Body of pancreas (tissue), 4 donors: Measurements from ENCODE around the gene SORT1. TPM values are rescaled to one million over a fixed set of nuclear protein-coding genes. Genes with fewer than 3 reads are reported as not detected.

Experiments
- ATAC-seq: fragments of 150-250 bp; one replicate; pipeline ENCODE4 v1.9.1; 2016
- DNase-seq, 4 donors: peaks; one replicate each; pipeline ENCODE4 v3.0.0-alpha.2; 2019
- H3K27ac ChIP-seq, 4 donors: fragments of 200-600 bp; sonication (generic); 1 replicate in 3 of 4; 2 replicates in 1 of 4; pipeline versions ENCODE4 v1.5.1 to v1.6.1; 2016 to 2019; ENCODE audit warnings: mild to moderate bottlenecking in 1 of 4, mixed read lengths in 1 of 4, moderate library complexity in 1 of 4
- H3K27me3 ChIP-seq, 2 donors: fragments of 200-600 bp; sonication (generic); one replicate each; pipeline ENCODE4 v1.6.0; 2016; ENCODE audit warnings: mild to moderate bottlenecking in 1 of 2
- H3K36me3 ChIP-seq, 2 donors: fragments of 200-600 bp; sonication (generic); replicated peaks in 1 of 2; 2 replicates each; pipeline ENCODE4 v1.5.1; 2016; ENCODE audit warnings: low read depth in 2 of 2; ENCODE audit not compliant: insufficient read depth in 1 of 2
- H3K4me1 ChIP-seq: fragments of 200-600 bp; sonication (generic); one replicate; pipeline ENCODE4 v1.6.0; 2016
- H3K4me3 ChIP-seq, 2 donors: fragments of 200-600 bp; sonication (generic); 1 replicate in 1 of 2; 2 replicates in 1 of 2; pipeline ENCODE4 v1.5.1; 2016 to 2019
- H3K9me3 ChIP-seq, 3 donors: fragments of 200-600 bp; sonication (generic); 1 replicate in 2 of 3; 2 replicates in 1 of 3; pipeline ENCODE4 v1.5.1; 2016
- CTCF ChIP-seq, 7 experiments: fragments of 450-650 bp in 4 of 7; fragments of 200-600 bp in 3 of 7; sonication (generic) in 3 of 7; IDR thresholded peaks; one replicate each; pipeline ENCODE4 v1.5.1; 2016 to 2019; ENCODE audit warnings: antibody characterized with exemption in 7 of 7
- POLR2A ChIP-seq, 3 donors: fragments of 450-650 bp; IDR thresholded peaks; one replicate each; pipeline ENCODE4 v1.6.1; 2016; ENCODE audit warnings: antibody characterized with exemption in 3 of 3, mild to moderate bottlenecking in 2 of 3
- WGBS, 2 donors: methylation state at CpG; one replicate each; pipeline ENCODE4 v1.1.5; 2017; 5-methylcytosine and 5-hydroxymethylcytosine counted together
- intact Hi-C: fragments of 100-400 bp; cut with DNase I; formaldehyde crosslinking; loops from one replicate; pipeline ENCODE4 v1.15.1; 2023
- total RNA-seq, 2 donors: library from RNA; depleted of rRNA; stranded (reverse); fragments of >200 nt; gene quantifications; one replicate each; pipeline ENCODE4 v1.1.0, GENCODE V29; 2016

The SORT1 gene
- total RNA-seq, 2 donors from 2014 or later = 23.6 to 24.7 TPM

DNA sequence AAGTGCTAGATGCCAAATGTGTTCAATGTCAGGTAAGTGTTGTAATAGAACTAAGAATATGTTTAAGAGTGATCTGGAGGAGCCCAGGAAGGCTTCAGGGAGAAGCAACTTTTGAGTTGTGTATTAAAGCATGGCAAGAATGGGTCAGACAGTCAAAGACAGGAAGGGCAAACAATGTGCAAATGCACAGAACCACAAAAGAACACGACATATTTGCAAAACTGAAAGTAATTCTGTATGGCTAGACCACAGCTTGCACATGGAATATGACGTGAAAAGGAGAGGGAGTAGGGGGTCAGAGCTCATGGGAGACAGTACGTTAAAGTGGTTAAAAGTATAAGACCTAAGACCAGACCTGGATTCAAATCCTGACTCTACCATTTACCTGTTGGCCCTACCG, 7.1 kb upstream of the SORT1 start:
- intact Hi-C loops = loop anchor here (5.0 kb wide), 1 partner anchor 128 kb away; no protein-coding TSS in a partner anchor
- no peak overlapping the region for H3K27ac ChIP-seq
- H3K4me3 ChIP-seq = no peak overlapping the region
- WGBS, 2 donors = 86 to 87% methylated on average over 4 of the region's 4 CpGs
- no peak for ATAC-seq
- DNase-seq = no peak
- H3K36me3 ChIP-seq = peaks cover 0 to 26% of the 10 kb centered on the region in 2 donors
- no peaks in the 10 kb centered on the region for H3K4me1 ChIP-seq
- TF ChIP-seq POLR2A (IDR thresholded peaks at IDR 0.05) = no peak
- no peak for TF ChIP-seq CTCF (IDR thresholded peaks at IDR 0.05)
- H3K27me3 ChIP-seq = no peaks in the 10 kb centered on the region
- no peaks in the 10 kb centered on the region for H3K9me3 ChIP-seq

GRCh38 chr1:109402025-109402424, 4.3 kb upstream of the SORT1 start:
- DNase-seq (no peak), ATAC-seq (no peak)
- Histone ChIP-seq H3K4me3 (no peak overlapping the region), H3K36me3 (peaks cover 0 to 12% of the 10 kb centered on the region in 2 donors), H3K9me3 (no peaks in the 10 kb centered on the region), H3K4me1 (peaks cover 14% of the 10 kb centered on the region), H3K27ac (no peak overlapping the region), H3K27me3 (no peaks in the 10 kb centered on the region)
- TF ChIP-seq CTCF (IDR thresholded peaks at IDR 0.05) = no peak
- TF ChIP-seq POLR2A (IDR thresholded peaks at IDR 0.05) = no peak
- intact Hi-C loops = loop anchor here (5.0 kb wide), 1 partner anchor 125 kb away; no protein-coding TSS in a partner anchor

DNA sequence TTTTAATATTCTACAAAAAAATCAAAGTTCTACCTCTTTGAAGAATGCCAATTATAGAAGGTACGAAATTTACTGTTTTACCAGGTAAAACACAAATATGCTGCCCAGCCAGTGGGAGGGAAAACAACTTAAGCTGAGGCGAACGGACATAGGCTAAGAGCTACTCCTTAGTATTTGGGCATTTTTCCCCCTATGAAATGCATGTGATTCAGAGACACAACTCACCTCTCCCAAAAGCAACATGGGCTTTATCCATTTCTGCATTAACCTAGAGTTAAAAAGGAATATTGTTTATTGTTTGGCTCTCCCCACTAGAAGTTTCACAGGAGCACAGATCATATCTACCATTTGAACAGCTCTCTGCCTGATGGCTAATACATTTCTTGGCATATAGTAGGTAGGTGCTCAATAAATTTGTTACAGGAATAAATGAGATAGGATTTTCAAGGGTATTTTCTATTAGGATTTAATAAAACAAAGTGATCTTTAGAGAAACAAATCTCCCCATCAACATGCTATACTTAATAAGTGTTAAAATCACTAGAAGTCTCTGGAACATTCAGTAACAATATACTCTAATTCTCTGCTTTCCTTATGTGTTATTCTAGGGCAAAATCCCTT, 2.4 kb upstream of the SORT1 start:
- ATAC-seq = no peak
- peaks cover 0 to 10% of the 10 kb centered on the region in 2 donors for H3K36me3 ChIP-seq
- no peak for TF ChIP-seq POLR2A (IDR thresholded peaks at IDR 0.05)
- TF ChIP-seq CTCF (IDR thresholded peaks at IDR 0.05) = no peak
- DNase-seq = no peak
- 83 to 90% methylated on average over 3 of the region's 3 CpGs for WGBS, 2 donors
- no peak overlapping the region for H3K27ac ChIP-seq
- intact Hi-C loops = loop anchor here (5.0 kb wide), 1 partner anchor 123 kb away; no protein-coding TSS in a partner anchor
- H3K9me3 ChIP-seq = no peaks in the 10 kb centered on the region
- H3K4me3 ChIP-seq = no peak overlapping the region
- H3K4me1 ChIP-seq = peaks cover 30% of the 10 kb centered on the region
- no peaks in the 10 kb centered on the region for H3K27me3 ChIP-seq

DNA sequence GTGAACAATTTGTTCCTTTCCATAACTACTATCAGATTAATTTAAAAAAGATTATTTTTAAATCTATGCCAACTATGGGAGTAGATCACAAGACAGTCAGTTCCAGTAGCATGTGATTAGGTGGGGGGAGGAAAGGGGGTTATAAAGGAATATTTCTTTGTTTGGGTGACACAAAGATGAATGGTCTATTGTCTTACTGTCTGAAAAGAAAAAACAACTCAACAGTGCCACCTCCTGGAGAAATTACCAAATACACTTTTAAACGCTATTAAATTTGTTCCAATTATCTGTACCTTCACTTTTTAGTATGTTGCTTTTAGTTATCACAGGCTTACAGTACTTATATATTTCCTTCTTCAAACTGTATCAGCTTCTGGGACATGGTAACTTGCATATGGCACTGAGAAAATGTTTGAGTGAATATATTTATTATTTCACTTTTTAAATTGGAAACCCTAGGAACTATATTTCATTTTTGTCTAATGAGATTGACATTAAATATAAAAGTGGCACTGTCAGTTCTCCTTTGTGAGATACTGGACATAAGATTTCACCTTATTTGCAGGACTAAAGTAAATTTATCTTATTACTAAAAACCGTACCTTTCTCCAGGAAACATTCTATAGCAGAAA, 1.7 kb upstream of the SORT1 start:
- peak overlapping the region in 1 of 4 donors; percentile 75 for H3K27ac ChIP-seq
- H3K9me3 ChIP-seq = no peaks in the 10 kb centered on the region
- H3K36me3 ChIP-seq = peaks cover 0 to 6% of the 10 kb centered on the region in 2 donors
- intact Hi-C loops = no loop called here
- peak; percentile 20 for ATAC-seq
- H3K27me3 ChIP-seq = no peaks in the 10 kb centered on the region
- TF ChIP-seq POLR2A (IDR thresholded peaks at IDR 0.05) (no peak), CTCF (IDR thresholded peaks at IDR 0.05) (peak; percentile 33 to 80 (median 76))
- DNase-seq = no peak
- H3K4me1 ChIP-seq = peaks cover 30% of the 10 kb centered on the region
- H3K4me3 ChIP-seq = no peak overlapping the region
- whole genome bisulfite sequencing, 2 donors = 21 to 24% methylated on average over 2 of the region's 2 CpGs
